CD4-positive, alpha-beta T cell treated with Interleukin-17A for 1 hour (primary cell): Measurements from ENCODE around the gene IFT122.
"Not testable (repeated sequence)": the region's sequence is repeated elsewhere in the genome, so short reads cannot be mapped to it uniquely, and the experiment has no call there.

ENCODE experiments used
- DNase-seq: peaks from one replicate; pipeline ENCODE4 v3.0.0-alpha.2; 2020

IFT122 gene, protein sequence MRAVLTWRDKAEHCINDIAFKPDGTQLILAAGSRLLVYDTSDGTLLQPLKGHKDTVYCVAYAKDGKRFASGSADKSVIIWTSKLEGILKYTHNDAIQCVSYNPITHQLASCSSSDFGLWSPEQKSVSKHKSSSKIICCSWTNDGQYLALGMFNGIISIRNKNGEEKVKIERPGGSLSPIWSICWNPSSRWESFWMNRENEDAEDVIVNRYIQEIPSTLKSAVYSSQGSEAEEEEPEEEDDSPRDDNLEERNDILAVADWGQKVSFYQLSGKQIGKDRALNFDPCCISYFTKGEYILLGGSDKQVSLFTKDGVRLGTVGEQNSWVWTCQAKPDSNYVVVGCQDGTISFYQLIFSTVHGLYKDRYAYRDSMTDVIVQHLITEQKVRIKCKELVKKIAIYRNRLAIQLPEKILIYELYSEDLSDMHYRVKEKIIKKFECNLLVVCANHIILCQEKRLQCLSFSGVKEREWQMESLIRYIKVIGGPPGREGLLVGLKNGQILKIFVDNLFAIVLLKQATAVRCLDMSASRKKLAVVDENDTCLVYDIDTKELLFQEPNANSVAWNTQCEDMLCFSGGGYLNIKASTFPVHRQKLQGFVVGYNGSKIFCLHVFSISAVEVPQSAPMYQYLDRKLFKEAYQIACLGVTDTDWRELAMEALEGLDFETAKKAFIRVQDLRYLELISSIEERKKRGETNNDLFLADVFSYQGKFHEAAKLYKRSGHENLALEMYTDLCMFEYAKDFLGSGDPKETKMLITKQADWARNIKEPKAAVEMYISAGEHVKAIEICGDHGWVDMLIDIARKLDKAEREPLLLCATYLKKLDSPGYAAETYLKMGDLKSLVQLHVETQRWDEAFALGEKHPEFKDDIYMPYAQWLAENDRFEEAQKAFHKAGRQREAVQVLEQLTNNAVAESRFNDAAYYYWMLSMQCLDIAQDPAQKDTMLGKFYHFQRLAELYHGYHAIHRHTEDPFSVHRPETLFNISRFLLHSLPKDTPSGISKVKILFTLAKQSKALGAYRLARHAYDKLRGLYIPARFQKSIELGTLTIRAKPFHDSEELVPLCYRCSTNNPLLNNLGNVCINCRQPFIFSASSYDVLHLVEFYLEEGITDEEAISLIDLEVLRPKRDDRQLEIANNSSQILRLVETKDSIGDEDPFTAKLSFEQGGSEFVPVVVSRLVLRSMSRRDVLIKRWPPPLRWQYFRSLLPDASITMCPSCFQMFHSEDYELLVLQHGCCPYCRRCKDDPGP

DNA sequence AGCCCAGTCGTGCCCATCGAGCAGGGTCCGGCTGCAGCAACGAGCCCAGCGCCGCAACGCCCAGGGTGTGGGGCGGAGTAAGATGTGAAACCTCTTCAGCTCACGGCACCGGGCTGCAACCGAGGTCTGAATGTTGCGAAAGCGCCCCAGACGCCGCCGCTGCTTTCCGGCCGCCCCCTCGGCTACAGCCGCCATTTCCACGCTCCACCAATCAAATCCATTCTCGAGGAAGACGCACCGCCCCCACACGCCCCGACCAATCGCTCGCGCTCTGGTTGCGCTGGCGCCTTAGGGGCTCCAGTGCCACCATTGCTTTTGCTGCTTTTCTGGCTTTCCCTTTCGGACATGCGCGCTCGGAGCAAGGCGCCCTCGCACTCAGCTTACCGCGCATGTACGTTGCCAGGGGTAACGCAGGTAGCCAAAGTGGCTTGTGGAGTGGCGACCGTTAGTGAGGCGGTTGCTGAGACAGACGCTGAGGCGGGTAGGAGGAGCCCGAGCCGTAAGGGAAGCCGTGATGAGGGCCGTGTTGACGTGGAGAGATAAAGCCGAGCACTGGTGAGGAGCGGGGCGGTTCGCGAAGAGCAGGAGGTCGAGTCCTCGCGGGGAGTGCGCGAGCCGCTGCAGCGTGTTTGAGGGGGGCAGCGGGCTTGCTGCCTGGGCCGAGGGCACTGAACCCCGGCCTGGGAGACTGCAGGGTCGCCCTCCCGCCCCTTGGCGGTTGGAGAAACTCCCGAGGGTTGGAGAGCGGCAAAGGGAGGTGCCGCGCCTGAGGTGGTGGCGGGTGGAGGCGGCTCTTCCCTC, at the start of gene IFT122, which contains the start of gene MBD4:
Gene IFT122 (plus strand): TSS at position 408 of the 801 bp plus-strand sequence. CDS start 107 bp downstream, at position 515.
Gene MBD4 (minus strand): TSS at position 132 of the 801 bp plus-strand sequence. CDS start 115 bp downstream, at position 17.
- peak; percentile 99 for DNase-seq

DNA sequence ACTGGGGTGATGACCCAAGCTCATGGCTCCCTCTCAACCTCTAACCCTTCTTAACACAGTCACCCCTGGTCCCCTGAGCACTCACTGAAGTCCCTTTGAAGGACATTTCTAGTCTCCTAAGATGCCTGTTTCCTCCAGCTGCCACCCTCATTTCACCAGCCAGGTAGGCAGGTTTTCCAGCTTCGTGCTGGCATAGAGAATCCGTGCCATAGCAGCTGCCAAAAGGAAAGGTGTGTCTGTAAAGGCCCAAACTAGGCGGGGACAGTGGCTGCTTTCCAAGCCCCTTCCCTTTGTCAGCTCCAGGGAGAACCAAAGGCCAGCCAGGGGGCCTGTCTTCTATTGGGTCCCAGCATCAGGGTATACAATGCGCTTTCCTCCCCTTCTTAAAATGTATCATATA, 48.4 kb upstream of the IFT122 start:
- not testable (repeated sequence) for DNase-seq

DNA sequence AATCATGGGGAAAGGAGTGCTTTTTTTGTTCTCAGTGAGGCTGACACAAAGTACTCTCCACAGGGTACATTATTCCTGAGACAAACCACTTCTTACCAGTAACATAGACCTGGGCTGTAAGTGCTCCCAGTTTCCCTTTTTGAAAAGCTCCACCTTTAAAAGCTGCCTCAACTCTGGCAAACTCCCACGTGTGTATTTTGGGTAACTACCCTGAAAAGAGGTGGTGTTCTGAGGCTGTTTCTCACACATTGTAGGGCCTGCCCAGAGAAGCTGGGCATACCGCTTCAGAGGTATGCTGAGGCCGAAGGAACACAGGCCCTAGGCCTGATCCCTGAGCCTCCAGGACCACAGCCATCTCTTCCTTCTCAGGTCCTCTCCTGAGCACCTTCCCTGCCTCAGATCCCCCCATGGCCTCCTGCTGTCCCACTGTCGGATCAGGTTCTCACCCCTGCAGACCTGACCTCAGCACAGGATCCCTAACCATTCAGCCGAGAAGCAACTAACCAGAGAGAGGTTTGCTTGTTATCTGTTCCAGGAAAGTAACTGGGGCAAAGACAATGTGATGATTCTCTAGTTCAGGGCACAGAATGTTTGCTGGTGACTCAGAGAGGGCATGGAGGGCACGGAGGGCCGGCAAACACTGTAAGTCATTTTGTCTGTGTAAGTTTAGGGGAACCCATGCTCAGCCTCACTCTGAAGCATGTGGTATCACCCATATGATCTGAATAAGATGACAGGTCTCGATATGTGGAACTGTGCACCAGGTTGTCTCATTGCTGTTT, 47.7 kb upstream of the IFT122 start:
- DNase-seq = not testable (repeated sequence)

DNA sequence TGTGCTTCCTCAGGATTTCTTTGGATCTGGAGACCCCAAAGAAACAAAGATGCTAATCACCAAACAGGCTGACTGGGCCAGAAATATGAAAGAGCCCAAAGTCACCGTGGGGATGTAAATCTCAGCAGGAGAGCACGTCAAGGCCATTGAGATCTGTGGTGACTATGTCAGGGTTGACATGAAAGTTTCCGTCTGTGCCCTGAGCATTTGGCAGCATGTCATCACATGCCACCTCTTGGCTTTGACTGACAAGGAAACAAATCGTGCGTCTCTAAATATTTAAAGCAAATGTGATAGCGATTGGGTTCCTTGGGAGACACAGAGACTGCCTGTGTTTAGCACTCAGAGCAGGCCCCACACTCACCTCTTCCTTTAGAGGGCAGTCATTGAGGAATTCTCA, 46.8 kb upstream of the IFT122 start:
- DNase-seq = no peak

DNA sequence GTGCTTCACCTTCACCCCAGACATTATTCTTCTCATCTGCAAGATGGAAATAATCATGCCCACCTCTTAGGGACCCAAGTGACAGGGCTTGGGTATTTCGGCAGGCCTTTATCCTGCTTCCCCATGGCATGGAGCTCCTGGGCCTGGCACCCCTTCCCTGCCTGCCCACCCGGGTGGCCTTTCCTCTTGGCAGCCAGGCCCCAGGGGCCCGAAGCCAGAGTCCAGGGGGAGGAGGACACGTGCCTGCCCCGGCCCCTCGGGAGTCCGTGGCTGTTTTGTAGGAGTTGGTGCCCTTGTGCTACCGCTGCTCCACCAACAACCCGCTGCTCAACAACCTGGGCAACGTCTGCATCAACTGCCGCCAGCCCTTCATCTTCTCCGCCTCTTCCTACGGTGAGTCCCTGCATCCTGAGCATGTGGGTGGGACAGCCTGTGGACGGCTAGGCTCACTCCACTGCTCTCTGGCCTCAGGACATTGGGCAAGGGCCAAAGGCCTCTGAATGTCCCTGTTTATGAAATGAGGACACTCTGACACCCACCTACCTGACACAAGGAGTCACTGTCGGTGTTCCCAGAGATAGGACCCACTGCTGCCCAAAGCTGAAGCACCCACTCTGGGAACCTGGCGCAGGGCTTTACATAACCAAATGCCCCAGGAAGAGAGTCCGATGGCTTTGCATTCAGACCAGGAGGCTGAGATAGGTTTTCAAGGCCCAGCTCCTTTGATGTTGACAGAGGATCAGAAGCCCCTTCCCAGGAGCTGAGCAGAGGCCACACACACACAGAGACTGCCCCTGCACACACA, 46.1 kb upstream of the IFT122 start:
- not testable (repeated sequence) for DNase-seq

DNA sequence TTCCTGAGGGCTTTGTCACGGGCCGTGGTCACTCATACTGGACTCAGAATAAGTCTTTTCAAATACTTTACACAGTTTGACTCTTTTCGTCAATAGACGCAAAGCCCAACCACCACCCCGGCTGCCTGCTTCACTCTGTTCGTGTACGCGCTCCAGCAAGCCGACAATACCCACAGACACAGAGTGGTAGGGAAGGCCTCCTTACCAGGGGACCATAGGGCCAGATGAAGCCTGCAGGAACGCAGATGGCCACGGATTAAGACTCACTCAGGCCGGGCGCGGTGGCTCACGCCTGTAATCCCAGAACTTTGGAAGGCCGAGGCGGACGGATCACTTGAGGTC, 41.2 kb upstream of the IFT122 start:
- DNase-seq = peak; percentile 18

DNA sequence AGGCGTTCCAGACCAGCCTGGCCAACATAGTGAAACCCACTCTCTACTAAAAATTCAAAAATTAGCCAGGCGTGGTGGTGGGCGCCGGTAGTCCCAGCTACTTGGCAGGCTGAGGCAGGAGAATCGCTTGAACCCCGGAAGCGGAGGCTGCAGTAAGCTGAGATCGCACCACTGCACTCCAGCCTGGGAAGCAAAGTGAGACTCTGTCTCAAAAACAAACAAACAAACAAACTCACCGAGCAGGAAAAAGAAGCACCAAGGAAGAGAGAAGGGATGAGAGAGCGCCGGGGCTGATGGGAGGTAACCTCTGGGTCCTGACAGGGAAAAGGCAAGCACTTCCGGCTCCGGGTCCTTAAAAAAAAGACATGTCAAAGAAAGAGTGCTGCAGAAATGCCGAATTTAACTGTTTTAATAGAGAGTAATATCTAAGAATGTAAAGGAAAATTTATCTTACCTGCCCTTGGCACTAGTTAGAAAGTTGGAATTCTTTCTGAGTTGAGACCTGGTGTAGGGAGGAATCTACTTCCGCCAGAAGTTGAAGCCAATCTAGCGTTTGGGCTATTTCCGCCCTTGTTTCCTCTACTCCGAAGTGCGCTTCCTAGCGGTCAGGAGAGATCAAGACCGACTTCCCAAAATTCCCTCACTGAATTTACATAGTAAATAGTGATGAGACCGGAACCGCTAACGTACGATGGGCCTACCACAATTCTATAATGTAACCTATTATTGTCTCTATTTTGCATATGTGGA, 40.7 kb upstream of the IFT122 start:
- DNase-seq = peak; percentile 90

DNA sequence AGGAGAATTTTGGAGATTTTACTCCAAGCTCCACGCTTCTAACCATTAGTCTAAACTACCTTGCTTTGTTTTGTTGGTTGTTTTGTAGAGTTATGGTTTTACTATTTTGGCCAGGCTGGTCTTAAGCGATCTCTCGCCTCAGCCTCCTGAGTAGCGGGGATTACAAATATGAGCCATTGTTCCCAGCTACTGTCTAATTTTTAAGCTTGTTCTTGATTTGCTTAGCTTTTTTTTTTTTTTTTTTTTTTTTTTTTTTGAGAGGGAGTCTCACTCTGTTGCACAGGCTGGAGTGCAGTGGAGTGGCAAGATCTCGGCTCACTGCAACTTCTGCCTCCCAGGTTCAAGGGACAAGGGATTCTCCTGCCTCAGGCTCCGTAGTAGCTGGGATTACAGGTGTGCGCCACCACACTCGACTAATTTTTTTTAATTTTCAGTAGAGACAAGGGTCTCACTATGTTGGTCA, 40.1 kb upstream of the IFT122 start:
- no peak for DNase-seq

DNA sequence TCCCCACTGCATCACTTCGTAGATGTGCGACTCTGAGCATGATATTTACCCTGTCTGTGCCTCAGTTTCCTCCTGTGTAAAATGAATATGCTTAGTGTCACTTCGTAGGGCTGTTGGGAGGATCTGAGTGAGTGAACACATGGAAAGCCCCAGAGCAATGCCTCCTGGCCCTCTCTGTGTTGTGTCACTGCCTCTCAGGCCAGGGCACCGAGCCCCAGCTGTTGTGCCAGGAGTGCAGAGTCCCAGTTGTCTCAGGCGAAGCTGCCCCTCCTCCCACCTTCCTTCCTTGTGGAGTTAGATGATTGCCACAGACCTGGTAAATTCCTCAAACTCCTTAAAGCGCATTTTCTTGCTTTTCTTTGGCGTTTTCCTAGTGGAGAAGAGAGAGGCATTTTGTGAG, 37.8 kb upstream of the IFT122 start:
- DNase-seq = no peak

DNA sequence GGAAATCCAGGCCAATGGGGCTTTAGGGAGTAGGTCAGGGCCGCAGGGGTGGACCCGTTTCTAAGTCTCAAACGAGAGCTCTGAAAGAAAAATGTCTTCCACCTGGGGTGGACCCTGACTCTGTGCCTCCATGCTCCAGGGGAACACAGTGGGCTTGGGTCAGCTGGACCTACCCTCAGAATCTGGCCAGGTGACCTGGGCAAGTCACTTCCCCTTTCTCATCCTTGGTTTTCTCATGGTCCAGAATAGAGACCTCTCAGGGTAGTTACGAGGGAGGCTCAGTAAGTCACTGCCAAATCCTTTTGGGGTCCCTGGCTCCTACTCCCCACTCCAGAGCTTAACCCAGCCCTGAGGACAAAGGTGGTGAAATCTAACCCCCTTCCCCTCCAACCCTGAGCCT, 37.4 kb upstream of the IFT122 start:
- no peak for DNase-seq

DNA sequence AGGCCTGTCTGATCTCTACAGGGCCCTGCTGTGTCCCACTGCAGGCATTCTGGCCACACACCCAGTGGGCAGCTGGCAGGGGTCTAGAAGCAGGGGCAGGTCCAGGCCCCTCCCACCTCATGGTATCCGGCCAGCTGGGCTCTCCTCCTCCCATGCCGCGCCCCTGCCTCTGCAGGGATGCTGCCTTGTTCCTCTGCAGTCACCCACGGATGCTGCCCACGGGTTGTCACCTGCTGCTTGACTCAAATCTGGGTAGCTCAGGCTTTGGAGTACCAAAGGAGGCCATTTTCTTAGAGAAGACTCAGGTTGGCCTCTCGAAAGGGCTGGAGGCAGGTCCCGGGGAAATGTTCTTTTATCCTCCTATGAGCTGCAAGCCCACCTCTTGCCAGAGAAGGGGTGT, 36.6 kb upstream of the IFT122 start:
- no peak for DNase-seq

DNA sequence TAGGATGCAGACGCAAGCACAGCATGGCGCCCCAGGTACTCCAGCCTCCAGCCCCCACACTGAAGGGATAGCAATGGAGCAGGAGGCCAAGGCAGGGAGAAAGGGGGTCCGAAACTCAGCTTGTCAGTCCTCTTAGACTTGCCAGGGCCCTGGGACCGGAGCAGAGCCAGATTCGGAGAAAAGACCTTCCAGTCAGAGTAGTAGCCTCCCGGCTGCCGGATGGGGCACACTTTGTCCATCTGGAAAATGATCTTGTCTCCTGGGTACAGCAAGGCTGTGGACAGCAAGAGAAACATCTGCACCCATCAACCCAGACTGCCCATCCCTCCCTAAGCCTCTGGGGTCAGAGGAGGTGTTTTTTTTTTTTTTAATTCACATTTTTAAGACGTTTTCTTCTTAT, 35.9 kb upstream of the IFT122 start:
- DNase-seq = no peak

DNA sequence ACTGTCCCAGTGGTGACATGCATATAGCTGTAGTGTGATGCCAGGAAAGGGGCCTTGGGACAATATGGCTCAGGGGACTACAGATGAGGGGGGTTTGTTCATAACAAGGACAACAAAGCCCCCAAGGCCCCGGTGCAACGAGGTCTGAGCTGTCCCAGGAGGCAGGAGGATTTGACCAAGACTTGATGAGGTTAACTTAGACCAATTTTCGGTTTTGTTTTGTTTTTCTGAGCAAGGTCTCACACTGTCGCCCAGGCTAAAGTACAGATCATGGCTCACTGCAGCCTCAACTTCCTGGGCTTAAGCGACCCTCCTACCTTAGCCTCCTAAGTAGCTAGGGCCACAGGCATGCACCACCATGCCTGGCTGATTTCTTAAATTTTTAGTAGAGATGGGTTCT, 35.4 kb upstream of the IFT122 start:
- DNase-seq = no peak

DNA sequence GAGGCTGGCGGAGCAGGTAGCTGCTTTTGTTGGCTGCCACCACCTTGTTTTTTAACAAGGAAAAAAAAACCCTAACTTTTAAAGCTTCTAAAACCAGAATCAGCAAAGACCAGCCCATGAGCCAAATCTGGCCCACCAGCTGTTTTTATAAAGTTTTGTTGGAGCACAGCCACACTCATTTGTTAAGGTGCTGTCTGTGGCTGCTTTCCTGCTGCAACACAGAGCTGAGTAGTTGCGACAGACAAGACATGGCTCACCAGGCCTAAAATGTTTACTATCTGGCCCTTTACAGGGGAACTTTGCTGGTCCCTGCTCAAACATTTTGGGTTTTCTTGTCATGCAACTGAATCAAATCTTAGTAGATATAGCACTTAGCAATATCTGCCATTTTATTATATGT, 30.5 kb upstream of the IFT122 start:
- no peak for DNase-seq

DNA sequence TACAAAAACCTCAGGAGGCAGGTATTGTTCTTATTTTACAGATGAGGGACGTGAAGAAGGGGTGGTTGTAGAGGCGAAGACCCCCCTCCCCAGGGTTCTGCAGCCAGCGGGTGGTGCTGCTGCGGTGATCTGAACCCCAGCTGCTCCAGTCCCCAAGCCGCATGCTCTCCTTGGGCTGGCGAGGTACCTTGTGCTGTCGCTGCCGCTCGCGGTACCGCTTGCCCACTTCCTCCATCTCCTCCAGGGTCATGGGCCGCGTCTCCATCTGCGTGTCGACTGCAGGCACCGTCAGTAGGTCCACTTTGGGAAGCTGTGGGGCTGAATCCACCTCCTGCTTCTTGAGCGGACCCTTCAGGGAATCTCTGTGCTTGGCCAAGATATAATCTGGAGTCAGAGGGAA, 29.1 kb upstream of the IFT122 start:
- no peak for DNase-seq

DNA sequence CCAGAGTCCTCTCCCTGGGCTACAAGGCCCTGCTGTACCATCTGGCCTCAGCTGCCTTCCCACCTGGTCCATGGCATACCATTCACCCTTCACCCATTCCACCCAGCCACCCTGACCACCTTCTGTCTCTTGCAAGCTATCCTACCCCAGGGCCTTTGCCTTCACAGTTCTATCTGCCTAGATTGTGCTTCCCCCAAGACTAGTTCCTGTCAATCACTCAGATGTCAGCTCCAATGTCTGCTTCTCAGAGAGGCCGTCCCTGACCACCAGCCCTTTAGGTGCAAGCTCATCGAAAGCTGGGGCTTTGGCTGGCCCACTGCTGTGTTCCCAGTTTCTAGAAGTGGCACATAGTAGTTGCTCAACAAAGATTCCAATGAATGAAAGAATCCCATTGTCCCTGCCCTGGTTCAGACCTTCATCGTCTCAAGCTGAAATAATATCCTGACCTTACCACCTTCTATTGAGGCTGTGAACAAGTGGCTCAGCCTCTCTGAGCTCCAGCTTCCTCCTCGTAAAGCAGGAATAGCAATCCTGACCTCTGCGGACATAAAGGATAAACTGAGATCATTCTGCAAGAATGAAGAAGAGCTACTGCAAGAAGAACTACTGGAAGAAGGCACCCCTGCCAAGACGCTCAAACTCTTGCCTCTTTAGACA, 27.4 kb upstream of the IFT122 start:
- DNase-seq = no peak

DNA sequence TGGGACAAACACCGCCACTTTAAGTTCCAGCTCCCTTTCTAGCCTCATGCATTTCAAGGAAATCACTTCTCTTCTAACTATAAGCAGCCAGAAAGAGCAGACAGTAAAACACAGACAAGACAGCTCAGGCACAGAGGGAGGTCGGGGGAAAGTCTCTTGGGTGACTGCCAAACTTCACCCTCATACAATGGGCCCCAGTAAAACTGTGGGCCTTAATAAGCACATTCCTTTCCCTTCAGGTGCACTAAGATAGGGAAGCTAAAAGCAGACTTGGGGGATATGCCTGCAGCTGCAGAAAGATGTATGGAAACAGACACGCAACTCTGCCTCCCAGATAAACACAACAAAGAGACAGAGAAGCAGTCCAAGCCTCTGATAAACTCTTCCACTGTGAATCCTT, 26.8 kb upstream of the IFT122 start:
- not testable (repeated sequence) for DNase-seq

DNA sequence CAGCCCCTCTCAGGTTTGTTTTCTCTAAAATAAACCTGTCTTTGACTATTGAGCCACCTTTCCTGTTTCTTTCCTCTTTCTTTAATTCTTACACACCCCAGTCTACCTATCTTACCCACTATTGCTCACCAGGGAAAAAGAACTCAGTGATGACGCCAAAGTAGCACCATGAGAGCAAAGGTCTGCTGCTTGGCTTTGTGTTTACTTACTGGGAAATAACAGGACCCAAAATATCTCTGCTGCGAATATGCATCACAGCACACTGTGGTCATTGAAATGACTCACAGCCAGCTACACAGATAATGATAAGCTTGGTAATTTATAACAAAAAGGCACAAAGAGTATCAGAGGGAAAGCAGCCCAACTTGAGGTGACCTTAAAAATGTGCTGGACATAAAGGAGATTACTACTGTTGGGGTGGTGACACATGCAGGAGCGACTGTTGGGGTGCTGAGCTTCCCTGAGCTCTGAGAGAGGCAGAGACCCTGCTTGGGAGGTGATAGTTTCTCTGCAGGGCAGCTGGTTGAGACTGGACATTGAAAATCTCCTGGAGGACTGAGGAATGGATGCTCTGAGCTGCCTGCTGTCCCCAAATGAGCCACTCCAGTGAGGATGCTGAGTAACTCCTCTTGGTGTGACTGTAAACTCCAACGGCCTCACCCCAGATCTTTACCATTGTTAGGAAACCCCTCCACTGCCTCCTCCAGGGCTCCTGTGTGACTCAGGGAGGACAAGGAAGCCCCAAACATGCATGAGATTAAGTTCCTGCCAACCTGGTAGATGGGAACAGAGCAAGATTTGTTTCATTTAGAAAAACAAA, 26.1 kb upstream of the IFT122 start:
- no peak for DNase-seq
